T-helper 2 cell treated with Interferon-gamma antibody and Interleukin-4, amounts not matched to agents 5 μg/mL and 100 μg/mL, for 36 hours (primary cell): ENCODE data around the gene VPREB3.

ENCODE experiments used
- DNase-seq: peaks from one replicate; pipeline ENCODE4 v3.0.0; 2021; ENCODE audit warnings: low spot score
- H3K27ac Mint-ChIP-seq: one replicate; pipeline ENCODE4 v1.8.0; 2021; ENCODE audit warnings: mild to moderate bottlenecking, mixed read lengths
- H3K27me3 Mint-ChIP-seq: one replicate; pipeline ENCODE4 v1.8.0; 2021; ENCODE audit warnings: low read depth, mixed read lengths
- H3K36me3 Mint-ChIP-seq: one replicate; pipeline ENCODE4 v1.8.0; 2021; ENCODE audit warnings: low read depth, mixed read lengths
- H3K4me1 Mint-ChIP-seq: one replicate; pipeline ENCODE4 v1.8.0; 2021; ENCODE audit warnings: low read depth, mixed read lengths
- H3K4me3 Mint-ChIP-seq: one replicate; pipeline ENCODE4 v1.8.0; 2022; ENCODE audit warnings: mild to moderate bottlenecking, moderate library complexity, mixed read lengths
- H3K9me3 Mint-ChIP-seq: one replicate; pipeline ENCODE4 v1.8.0; 2021; ENCODE audit warnings: mixed read lengths

Gene VPREB3

GRCh38 chr22:23763954-23764353, 9.7 kb upstream of the VPREB3 start:
- H3K4me1 Mint-ChIP-seq, result peaks cover 24% of the 10 kb centered on the region
- no peaks in the 10 kb centered on the region for H3K36me3 Mint-ChIP-seq
- peak overlapping the region; percentile 67 for H3K4me3 Mint-ChIP-seq
- no peaks in the 10 kb centered on the region for H3K27me3 Mint-ChIP-seq
- DNase-seq, result no peak
- no peak overlapping the region for H3K27ac Mint-ChIP-seq
- no peaks in the 10 kb centered on the region for H3K9me3 Mint-ChIP-seq

GRCh38 chr22:23763579-23763945, 9.3 kb upstream of the VPREB3 start:
- Mint-ChIP-seq H3K9me3 (no peaks in the 10 kb centered on the region), H3K27ac (no peak overlapping the region), H3K27me3 (no peaks in the 10 kb centered on the region), H3K4me3 (peak overlapping the region; percentile 67), H3K36me3 (no peaks in the 10 kb centered on the region), H3K4me1 (peaks cover 24% of the 10 kb centered on the region)
- DNase-seq, result peak; percentile 21

DNA sequence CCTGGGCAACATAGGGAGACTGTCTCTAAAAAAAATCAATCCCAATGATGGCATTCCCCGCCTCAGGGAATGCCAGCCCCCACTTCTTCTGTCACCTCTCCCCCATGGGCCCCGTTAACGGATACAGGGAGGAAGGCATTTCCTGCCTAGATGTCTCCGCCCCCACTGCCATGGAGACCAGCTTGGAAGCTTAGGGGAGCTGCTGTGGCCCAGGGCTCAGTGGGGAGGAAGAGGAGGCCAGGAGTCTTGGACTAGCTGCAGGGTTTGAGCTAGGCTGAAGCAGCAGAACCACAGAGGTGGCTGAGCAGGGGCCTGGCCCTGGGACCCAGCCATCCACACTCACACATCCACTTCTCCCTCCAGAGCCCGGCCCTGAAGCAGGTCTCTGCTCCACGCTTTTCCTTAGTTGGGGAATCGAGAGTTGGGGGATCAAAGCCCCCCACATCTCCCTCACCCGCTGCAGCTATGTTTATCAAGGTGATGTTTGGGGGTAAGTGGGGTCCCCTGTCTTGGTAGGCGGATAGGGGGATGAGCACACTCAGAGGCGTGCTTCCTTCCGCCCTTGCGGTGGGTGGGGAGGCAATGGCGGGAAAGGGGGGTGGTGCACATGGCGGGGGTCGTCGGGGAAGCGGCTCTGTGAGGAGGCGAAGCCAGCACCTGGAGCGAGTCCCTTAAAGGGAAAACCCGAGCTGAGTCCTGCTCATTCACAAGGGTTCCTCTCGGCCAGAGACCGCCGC, 8.8 kb upstream of the VPREB3 start, which contains the start of gene C22orf15:
C22orf15 (plus strand) TSS at position 149 of the 737 bp plus-strand sequence; CDS start at position 466, 317 bp downstream.
- no peaks in the 10 kb centered on the region for H3K9me3 Mint-ChIP-seq
- no peaks in the 10 kb centered on the region for H3K27me3 Mint-ChIP-seq
- peaks cover 24% of the 10 kb centered on the region for H3K4me1 Mint-ChIP-seq
- peak within 1 kb of the TSS; percentile 67 for H3K4me3 Mint-ChIP-seq
- DNase-seq, result no peak
- H3K27ac Mint-ChIP-seq, result no peak within 1 kb of the TSS
- H3K36me3 Mint-ChIP-seq, result no peaks in the 10 kb centered on the region

DNA sequence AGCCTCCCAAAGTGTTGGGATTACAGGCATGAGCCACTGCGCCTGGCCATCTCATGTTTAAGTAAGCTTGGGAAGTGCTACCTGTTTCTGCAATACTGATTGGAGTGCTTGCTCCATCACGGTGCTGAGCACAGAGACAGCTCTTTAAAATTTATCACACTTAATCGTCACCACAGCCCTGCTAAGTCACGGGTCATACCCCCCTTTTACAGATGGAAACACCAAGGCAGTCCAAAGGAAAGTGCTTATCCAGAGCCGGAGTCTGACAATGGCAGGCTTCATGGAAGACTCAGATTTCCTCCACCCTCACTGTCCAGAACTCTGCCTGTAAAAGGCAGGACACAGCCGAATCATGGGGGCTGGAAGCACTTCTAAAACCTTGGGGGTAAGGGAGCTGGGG, 5.8 kb upstream of the VPREB3 start:
- no peak overlapping the region for H3K27ac Mint-ChIP-seq
- no peak for DNase-seq
- no peaks in the 10 kb centered on the region for H3K9me3 Mint-ChIP-seq
- H3K4me1 Mint-ChIP-seq, result peaks cover 11% of the 10 kb centered on the region
- H3K36me3 Mint-ChIP-seq, result no peaks in the 10 kb centered on the region
- H3K4me3 Mint-ChIP-seq, result no peak overlapping the region
- no peaks in the 10 kb centered on the region for H3K27me3 Mint-ChIP-seq

DNA sequence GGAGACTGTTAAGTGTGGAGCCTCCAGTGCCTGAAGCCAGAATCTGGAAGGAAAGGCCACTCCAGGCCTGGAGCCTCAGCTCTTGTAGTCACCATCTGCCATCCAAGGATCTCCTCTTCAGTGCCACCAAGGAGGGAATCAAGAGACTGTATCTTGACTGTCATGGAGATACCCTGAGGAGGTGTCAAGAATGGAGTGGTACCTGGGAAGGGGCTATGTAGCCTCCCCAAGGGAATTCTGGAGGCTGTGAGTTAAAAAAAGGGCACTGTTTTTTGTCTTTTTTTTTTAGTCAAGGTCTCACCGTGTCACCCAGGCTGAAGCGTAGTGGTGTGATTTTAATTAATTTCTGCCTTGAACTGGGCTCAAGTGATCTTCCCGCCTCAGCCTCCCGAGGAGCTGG, 5.3 kb upstream of the VPREB3 start:
- Mint-ChIP-seq H3K27ac (no peak overlapping the region), H3K4me3 (no peak overlapping the region), H3K9me3 (no peaks in the 10 kb centered on the region), H3K27me3 (no peaks in the 10 kb centered on the region), H3K4me1 (peaks cover 11% of the 10 kb centered on the region), H3K36me3 (no peaks in the 10 kb centered on the region)
- DNase-seq, result no peak

DNA sequence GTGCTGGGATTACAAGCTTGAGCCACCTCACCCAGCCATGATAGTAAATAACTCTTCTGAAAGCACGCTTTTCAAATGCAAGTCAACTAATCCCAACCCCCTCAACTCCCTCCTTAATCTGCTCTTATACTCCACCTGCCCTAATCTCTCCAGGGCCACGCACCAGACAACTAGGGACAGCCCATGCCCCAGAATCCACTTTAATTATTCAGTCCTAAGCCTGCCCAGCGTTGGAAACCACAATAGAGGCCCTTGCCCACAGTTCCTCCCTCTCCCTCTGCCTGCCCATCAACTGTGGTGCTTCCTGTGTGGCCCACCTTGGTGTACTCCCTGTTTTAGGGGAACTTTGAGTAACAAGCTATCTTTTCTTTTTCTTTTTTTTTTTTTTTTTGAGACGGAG, 2.7 kb upstream of the VPREB3 start:
- Mint-ChIP-seq H3K36me3 (no peaks in the 10 kb centered on the region), H3K27me3 (peaks cover 1% of the 10 kb centered on the region), H3K4me3 (no peak overlapping the region), H3K4me1 (no peaks in the 10 kb centered on the region), H3K9me3 (no peaks in the 10 kb centered on the region), H3K27ac (no peak overlapping the region)
- DNase-seq, result no peak

DNA sequence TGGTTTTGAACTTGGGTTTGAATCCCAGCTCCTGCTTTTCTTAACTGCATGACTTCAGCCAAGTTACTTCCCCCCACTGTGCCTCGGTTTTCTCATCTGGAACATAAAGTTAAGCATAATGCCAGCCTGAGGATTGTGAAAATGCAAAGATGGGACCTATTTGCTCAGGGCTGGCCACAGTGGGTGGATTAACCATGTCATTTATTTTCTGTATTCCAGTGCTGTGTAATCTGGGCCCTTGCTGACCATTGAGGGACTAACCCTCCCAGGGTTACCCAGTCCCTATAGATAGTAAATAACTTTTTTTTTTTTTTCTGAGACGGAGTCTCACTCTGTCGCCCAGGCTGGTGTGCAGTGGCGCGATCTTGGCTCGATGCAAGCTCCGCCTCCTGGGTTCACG, 1.5 kb upstream of the VPREB3 start:
- Mint-ChIP-seq H3K4me3 (no peak overlapping the region), H3K4me1 (no peaks in the 10 kb centered on the region), H3K27me3 (peaks cover 1% of the 10 kb centered on the region), H3K36me3 (no peaks in the 10 kb centered on the region), H3K27ac (no peak overlapping the region), H3K9me3 (no peaks in the 10 kb centered on the region)
- DNase-seq, result no peak

DNA sequence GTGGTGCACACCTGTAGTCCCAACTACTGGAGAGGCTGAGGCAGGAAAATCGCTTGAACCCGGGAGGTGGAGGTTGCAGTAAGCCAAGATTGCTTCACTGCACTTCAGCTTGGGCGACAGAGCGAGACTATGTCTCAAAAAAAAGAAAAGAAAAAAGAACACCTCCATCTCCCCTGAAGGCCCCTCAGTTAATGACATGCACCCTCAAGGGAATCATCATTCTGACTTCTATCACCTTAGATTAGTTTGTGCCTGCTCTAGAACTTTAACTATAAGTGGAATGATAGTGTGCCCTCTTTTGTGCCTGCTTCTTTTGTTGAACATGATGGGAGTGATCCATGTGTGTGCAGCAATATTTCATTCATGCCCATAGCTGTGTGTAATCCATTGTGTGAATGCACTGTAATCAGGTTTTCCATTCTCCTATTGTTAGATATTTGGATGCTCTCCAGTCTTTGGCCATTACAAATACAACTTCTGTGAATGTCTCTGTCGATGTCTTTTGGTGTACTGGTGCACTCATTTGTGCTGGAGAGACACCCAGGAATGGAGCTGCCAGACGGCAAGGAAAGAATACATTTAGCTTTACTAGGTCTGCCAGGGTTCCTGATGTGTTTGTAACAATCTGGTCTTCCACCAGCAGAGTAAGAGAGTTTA, 883 bp upstream of the VPREB3 start:
- H3K27ac Mint-ChIP-seq, result no peak overlapping the region
- peaks cover 5% of the 10 kb centered on the region for H3K4me1 Mint-ChIP-seq
- H3K9me3 Mint-ChIP-seq, result no peaks in the 10 kb centered on the region
- DNase-seq, result no peak
- H3K36me3 Mint-ChIP-seq, result no peaks in the 10 kb centered on the region
- peaks cover 1% of the 10 kb centered on the region for H3K27me3 Mint-ChIP-seq
- H3K4me3 Mint-ChIP-seq, result no peak overlapping the region

DNA sequence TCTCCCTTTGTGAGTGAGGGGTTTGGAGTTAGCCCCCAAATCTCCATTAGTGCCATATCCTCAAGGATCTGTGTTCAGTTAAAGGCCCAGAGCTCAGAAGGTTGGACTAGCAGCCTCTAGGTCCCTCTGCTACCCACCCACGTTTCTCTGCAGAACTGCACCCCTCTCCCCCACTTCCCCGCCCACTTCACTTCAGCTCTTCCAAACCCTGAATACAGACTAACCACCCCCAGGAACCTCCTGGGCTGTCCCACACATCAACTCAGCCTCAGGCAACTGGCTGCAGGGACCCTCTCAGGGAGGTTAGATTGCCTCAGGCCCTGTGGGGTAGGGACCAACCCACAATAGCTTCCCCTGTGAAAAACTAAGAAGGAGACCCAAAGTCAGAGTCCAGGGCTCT, 840 bp downstream of the VPREB3 start:
- Mint-ChIP-seq H3K36me3 (no peaks in the 10 kb centered on the region), H3K9me3 (no peaks in the 10 kb centered on the region), H3K27me3 (peaks cover 4% of the 10 kb centered on the region), H3K27ac (no peak overlapping the region), H3K4me1 (peaks cover 11% of the 10 kb centered on the region), H3K4me3 (no peak overlapping the region)
- no peak for DNase-seq

DNA sequence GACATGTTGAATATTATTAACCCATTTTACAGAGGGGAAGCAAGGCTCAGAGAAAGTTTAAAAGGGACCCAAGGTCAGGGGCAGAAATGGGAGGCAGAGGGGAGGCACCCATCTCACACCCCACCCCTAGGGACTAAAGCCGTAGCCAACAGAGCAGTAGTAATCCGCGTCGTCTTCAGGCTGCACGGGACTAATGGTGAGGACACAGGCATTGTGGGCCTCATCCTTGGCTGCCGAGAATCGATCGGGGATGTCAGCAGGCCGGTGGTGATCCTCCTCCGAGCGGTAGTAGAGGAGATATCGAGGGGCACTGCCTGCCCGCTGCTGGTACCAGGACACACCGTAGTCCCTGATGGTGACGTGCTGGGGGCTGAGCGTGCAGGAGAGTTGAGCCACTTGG, 1.5 kb downstream of the VPREB3 start:
- Mint-ChIP-seq H3K27me3 (peaks cover 4% of the 10 kb centered on the region), H3K9me3 (no peaks in the 10 kb centered on the region), H3K36me3 (no peaks in the 10 kb centered on the region), H3K27ac (no peak overlapping the region), H3K4me1 (peaks cover 11% of the 10 kb centered on the region), H3K4me3 (no peak overlapping the region)
- no peak for DNase-seq

GRCh38 chr22:23752090-23752691, 2.0 kb downstream of the VPREB3 start:
- no peak for DNase-seq
- Mint-ChIP-seq H3K36me3 (no peaks in the 10 kb centered on the region), H3K27me3 (peaks cover 4% of the 10 kb centered on the region), H3K9me3 (no peaks in the 10 kb centered on the region), H3K4me1 (peaks cover 11% of the 10 kb centered on the region), H3K4me3 (peak overlapping the region; percentile 68), H3K27ac (peak overlapping the region; percentile 60)

DNA sequence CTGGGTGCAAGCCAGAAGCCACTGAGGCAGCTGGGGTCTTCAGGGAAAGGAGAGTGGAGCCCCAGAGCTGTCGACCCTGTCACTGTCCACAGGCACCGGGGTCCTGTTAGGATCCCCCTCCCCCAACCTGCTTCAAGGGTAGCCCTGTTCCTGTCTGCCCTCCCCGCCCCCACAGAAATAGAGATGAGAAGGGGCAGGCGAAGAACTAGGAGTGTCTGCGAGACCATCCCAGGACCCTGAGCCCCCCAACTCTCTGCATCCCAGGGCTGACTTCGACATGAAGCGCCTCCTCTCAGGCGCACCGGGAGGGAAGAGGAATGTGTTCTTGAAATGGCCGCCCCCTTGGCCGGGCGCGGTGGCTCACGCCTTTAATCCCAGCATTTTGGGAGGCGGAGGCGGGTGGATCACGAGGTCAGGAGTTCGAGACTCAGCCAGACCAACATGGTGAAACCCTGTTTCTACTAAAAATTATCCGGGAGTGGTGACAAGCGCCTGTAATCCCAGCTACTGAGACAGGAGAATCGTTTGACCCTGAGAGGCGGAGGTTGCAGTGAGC, 2.7 kb downstream of the VPREB3 start:
- DNase-seq, result no peak
- Mint-ChIP-seq H3K36me3 (peaks cover 2% of the 10 kb centered on the region), H3K4me3 (peak overlapping the region; percentile 68), H3K9me3 (no peaks in the 10 kb centered on the region), H3K4me1 (peaks cover 11% of the 10 kb centered on the region), H3K27ac (peak overlapping the region; percentile 45), H3K27me3 (peaks cover 4% of the 10 kb centered on the region)

GRCh38 chr22:23750714-23751440, 3.3 kb downstream of the VPREB3 start, which contains the start of gene ZNF70:
ZNF70 (minus strand) TSS chr22:23751112; CDS start chr22:23745140, 5,972 bp downstream.
- peak within 1 kb of the TSS; percentile 60 for H3K27ac Mint-ChIP-seq
- H3K27me3 Mint-ChIP-seq, result peaks cover 4% of the 10 kb centered on the region
- H3K4me1 Mint-ChIP-seq, result peaks cover 11% of the 10 kb centered on the region
- peak; percentile 81 for DNase-seq
- H3K4me3 Mint-ChIP-seq, result peak within 1 kb of the TSS; percentile 71
- no peaks in the 10 kb centered on the region for H3K9me3 Mint-ChIP-seq
- peaks cover 2% of the 10 kb centered on the region for H3K36me3 Mint-ChIP-seq
